HL-60/S4 treated with phorbol 12-myristate 13-acetate at 8.2 ng/mL for 4 days and 3 days (cell line): ENCODE measurements around the gene NTN4.
"Not testable (repeated sequence)": the region's sequence is repeated elsewhere in the genome, so short reads cannot be mapped to it uniquely, and the experiment has no call there.

Experiments
- in situ Hi-C: fragments of 300-500 bp; cut with MboI; formaldehyde crosslinking; loops from 2 replicates; pipeline ENCODE4 v1.15.0; 2022; ENCODE audit warnings: low sequenced_read_pairs

The NTN4 gene

DNA sequence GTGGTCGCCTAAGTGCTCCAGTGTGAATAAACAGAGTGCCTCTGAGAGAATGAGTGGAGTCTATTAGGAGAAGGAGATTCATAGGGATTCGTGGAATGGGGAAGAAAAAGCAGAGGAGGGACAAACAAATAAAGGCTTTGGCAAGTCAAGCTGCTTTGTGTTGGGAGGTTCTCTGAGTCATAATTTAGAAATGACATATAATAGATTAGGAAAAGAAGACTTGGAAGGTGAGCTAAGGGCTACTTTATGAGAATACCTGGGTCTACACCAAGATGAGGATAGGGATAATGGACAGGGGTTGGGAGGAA is 6.4 kb upstream of the NTN4 start:
- in situ Hi-C loops = no loop called here

DNA sequence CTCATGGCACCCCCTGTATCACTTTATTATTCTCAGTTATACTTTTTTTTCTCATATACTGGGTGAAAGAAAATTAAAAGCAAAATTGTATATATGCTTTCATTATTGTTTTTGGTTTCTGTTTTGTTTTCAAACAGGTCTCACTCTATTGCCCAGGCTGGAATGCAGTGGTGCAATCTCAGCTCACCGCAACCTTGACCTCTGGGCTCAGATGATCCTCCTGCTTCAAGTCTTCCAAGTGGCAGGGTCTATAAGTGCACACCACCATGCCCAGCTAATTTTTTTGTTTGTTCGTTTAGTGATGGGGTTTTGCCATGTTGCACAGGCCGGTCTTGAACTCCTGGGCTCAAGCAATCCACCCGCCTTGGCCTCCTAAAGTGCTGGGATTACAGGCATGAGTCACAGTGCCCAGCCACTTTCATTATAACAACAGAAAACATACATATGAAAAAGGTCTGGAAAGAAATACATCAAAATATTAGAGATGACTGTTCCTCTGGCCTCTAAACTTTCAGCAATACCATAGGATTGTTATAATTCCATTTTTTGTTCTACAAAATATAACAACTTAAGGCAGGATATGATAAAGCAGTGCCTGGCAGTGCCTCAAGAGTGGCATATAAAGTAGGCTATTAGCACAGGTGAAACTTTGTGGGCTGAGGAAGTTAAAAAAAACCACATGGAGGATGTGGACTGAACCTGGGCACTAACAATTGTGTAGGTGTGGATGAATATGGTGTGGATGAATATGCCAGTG is 5.8 kb upstream of the NTN4 start:
- in situ Hi-C loops = no loop called here

DNA sequence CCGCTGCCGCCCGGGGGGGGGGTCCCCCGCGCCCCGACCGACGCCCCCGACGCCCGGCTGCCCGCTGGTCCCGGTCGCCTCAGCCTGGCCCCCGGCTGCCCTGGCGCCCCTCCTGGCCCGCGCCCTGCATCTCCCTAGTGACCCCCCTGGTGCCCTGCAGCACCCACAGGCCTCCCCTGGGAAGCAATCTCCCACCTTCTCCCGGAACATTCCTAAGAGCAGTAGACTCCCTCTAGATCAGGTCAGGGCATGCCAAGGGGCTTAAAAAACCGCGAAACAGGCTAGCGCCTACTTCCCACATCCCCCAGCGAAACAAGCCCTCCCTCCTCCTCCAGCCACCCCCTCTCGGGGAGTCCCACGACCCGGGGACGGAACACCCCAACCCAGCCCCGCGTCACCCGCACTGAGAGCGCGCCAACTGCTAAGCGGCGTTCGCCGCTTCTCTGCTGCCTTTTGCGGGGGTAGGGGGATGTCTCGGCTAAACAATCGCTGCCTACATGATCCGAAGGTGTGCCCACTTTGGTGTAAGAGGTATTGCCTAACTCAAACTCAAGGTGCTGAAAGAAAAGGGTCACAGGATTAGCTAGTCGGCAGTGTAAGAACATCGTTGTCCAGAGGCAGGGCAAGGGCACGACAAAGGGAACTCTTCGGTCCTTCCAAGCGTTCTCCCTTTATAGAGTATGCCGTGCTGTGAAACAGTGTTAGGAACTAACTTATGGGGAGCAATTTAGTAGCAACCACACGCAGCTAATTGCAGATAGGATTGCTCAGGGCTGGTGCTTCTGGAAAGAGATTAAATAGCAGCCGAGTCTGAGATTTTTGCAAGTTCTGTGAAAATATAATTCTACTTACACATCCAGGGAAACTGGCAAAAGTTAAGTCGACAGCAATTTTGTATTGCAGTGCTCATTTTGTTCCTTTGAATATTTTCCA is 619 bp upstream of the NTN4 start:
- in situ Hi-C loops = no loop called here

DNA sequence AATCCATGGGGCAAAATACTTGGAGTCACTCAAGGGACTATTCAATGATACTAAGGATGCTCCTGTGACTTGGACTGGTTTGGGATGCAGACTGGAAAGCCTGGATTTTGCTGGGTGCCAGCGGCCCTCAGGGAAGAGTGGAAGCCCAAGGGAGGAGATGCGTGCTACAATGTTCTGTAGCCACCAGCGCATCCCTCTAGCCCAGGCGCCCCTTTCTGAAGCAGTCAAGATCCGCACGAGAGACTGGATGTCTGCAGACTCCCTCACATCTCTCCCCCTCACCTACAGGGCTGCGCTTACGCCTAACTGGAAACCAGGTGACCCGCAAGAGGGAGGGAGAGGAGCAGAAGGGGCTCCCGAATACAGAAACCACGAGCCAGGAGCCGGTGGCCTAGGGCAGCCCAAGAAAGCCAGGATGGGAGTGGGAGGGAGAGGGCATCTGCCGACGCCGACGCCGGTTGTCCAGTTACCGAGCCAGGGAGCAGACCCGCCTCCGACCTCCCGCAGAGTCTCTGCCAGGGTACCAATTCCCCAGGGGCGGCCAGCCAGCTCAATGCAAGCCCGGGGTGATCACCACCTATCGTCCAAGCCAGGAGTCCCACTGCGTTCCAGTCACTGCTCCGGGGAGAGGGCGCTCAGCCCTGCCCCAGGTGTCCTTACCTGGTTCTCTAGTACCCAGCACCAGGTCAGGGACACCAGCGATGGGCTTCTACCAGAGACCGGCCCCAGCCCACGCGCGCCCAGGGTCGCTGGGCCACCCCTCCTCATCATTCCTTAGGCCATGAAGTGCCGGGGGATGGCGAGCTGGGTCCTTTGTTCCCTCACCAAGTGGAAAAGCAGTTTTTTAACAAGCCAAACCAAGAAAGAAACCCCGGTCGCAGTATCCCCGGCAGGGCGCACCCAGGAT is 1.2 kb downstream of the NTN4 start:
- in situ Hi-C loops = no loop called here

DNA sequence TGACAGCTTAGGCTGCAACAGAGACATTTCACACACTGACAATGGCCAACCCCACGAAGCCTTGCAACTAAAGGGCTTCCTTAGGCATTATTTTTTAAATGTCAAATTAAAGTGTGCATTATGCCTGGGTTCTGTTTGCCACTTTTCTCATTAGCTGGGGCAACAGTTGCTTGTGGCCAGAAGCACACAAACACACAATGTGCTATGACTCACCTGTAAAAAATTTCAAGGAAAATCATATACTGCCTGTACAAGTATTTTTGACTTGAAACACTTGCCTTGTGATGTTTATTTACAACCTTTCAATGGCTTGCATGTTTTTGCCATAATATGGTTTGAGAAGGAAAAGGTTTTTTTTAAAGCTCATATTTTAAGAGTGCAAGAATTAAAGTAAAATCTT is 1.9 kb downstream of the NTN4 start:
- in situ Hi-C loops = no loop called here

DNA sequence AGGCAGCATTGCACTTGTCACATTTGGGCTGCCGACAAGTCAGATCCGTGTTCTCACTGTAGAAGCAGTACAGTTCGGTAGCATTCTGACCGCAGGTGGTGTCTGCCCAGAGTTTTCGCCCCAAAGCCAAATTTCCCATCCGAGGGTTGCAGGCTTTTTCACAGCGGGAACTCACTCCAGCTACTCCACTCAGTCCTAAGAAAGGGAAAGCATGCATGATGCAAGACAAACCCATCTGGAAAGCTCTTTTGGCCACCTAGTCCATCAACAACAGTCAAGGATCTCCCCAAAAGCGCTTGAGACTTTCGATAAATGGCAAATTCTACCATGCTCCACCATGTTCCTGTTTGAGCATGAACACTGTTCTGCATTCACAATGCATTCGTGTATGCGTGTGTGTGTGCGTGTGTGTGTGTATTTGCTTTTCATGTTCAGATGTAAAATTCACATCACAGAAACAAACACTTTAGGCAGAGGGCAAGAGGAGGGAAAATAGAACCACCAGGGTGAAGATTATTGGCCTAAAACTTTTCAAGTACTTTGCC is 3.2 kb downstream of the NTN4 start:
- in situ Hi-C loops = no loop called here

GRCh38 chr12:95784915-95785314 is 5.6 kb downstream of the NTN4 start:
- in situ Hi-C loops = no loop called here

GRCh38 chr12:95784286-95784685 is 6.3 kb downstream of the NTN4 start:
- in situ Hi-C loops = no loop called here

DNA sequence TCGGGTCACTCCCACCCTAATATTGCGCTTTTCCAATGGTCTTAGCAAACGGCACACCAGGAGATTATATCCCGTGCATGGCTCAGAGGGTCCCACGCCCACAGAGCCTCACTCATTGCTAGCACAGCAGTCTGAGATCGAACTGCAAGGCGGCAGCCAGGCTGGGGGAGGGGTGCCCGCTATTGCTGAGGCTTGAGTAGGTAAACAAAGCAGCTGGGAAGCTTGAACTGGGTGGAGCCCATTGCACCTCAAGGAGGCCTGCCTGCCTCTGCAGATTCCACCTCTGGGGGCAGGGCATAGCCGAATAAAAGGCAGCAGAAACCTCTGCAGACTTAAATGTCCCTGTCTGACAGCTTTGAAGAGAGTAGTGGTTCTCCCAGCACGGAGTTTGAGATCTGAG is 15.1 kb downstream of the NTN4 start:
- in situ Hi-C loops = not testable (repeated sequence)

DNA sequence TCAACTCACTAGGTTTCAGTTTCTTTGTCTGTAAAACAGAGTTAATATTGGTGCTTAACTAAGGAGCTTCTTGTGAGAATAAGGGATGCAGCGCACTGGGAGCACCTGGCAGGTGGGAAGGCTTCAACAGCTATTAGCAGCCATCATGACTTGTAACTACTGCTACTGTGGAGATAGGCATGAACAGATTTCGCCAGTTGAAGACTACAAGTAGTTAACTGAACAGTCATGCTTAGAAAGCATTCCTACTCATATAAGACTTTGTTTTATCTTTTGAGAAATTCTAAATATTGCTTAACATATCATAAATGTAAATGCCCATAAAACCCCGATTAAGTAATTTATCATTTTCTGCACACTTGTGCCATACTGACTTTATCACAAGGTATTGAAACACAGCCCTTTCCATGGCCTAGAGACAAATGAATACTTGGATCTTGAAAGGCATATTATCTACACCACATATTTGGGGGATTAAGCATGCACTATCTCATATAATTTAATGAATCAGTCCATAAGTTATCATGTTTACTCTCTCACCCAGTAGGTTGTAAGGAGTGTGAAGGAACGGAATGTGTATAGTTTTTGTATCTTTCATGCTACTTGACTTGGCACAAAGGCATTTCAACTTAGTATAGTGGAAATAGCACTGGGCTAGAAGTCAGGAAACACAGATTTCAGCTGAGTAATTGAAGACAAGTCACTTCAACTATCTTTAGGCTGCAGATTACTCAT is 16.1 kb downstream of the NTN4 start:
- in situ Hi-C loops = no loop called here

DNA sequence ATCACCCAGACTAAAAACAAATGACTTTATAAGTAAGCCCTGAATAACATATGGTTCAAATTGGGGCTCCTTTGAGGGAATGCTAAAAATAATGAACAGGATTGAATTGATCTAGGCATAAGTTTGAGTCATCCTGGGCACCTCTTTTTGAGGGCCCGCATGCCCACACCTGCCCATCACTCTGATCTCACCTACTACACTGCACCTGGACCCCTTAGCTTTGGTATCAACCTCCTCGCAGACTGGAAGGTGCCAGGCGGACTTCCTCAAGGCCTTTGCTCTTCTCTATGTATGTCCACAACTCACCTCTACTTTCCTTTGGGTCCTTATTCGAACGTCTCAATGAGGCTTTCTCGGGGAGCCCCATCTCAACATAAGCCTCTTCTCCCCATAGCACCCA is 17.2 kb downstream of the NTN4 start:
- in situ Hi-C loops = no loop called here

GRCh38 chr12:95767703-95768102 is 22.9 kb downstream of the NTN4 start:
- in situ Hi-C loops = no loop called here

DNA sequence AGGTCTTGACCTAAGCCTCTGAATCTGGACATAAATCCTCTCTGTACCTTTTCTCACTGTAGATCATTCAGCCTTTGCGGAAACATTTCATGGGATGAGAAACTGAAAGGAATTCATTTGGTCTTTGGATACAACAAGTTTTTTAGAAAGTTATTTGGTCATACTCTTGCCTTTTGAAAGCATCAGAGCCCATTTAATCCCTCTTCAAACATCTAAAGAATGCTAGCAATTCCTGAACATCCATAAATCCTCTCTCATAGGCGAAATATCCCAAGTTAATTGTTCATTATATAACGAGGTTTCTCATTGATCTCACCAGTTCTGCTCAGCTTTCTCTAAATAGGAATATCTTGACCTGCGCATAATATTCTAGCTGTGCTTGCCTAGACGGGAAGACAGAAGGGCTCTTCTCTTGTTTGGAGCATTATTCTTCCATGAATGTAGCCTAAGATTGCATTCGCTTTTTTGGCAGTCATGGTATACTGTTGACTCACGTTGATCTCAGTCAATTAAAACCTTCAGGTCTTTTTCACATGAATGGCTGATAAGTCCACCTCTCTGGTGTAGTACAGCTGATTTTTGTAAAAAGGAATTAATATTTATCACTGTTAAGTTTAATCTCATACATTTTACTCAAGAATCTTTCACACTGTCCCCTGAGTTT is 24.1 kb downstream of the NTN4 start:
- in situ Hi-C loops = no loop called here

DNA sequence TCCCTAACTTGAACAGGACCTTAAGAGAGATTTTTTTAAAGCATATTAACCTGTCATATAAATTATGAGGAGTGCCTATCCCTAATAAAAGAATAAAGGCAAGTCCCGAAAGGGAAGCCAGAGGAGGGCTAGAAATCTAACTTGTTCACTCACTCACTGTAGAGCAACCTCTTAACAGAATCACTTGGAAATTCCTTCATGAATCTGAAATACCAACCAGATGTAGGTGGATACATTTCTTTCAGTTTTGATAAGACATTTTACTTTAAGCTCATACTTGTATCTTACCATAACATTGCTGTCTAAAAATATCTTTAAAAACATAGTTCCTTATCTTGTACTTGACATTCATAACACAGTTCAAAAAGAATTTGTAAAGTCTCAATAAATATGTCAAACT is 25.7 kb downstream of the NTN4 start:
- in situ Hi-C loops = no loop called here

DNA sequence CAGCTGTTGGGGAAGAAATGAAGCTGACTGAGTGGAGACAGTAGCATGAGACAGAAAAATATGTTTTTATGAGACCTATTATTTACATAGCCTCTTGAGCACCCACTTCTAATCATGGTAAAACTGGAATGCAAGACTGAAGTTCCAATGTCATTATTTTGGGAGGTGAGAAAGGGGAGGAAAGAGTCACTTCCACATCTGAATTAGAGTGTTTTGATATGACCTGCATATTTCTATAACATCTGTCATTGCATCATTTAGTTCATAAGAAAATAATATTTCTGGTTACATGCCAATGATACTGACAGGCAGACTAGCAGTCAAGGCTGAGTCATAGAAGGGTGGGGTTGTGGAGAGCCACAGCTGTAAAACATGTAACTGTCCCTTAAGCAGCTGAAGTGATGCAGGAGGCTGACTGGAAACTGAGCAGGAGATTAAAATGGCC is 26.7 kb downstream of the NTN4 start:
- in situ Hi-C loops = no loop called here

DNA sequence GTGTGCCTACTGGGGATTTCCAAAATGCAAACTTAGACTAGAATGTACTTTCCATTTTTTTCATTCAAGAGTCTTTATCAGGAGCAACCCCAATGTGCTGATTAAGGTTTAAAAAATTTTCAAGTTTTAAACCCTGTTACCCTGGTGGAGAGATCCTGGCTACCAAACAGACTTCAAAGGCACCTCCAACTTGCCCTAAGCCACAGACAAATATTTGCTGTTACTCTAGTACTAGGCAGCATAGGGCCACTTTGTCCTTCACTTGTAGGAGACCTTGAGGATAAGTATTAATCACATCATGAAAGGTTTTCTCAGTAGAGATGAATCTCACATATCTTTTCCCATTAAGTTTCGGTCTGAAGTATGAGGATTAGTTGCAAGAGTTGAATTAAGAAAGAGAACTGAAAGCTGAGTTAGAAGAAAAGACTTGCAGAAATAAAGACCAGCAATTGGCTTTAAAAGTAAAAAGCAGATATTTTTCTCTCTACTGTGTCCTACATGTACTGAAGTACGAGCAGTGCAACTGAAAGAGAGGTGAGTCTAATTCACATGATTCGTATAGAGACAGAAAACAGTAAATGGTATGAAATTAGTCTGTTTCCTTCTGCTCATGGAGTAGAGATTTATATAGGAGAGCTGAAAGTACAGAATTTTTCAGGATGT is 28.3 kb downstream of the NTN4 start:
- in situ Hi-C loops = no loop called here

DNA sequence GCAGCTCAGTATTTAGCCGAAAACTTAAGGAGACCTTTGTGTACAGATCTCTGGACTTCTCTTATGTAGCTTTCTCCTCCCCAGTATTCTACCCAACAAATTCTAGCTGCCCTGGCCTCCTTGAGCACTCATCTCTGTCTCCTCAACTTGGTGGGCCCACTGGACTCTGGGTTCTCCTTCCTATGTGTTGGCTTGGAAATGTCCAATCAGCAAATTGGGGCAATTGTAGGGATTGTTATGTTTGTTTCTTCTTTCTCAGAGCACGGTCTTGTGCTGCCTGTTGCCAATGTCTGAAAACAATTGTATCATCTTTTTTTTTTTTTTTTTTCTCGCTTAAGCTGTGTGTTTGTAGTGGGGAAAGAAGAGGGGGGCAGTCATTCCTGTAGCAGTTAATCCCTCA is 30.2 kb downstream of the NTN4 start:
- in situ Hi-C loops = no loop called here

DNA sequence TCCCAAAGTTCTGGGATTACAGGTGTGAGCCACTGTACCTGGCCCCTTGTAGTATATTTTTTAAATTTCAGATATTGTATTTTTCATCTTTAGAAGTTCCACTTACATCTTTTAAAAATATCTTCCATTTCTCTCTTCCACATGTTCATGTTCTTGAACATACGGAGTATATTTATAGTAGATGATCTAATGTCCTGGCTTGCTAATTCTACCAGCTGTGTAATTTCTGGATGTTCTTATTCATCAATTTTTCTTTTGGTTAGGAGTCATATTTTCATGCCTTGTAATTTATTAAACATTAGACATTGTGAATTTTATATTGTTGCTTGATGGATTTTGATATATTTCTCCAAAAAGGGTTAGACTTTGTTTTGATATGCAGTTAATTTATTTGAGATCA is 30.8 kb downstream of the NTN4 start:
- in situ Hi-C loops = no loop called here

GRCh38 chr12:95759039-95759438 is 31.5 kb downstream of the NTN4 start:
- in situ Hi-C loops = no loop called here
